Heart right ventricle (tissue), 16 donors: ENCODE results near the gene GHRH. TPM values are rescaled to one million over a fixed set of nuclear protein-coding genes. Genes with fewer than 3 reads are reported as not detected.

ENCODE experiments used
- ATAC-seq, 8 donors: fragments of 200-7000 bp; cut with Tn5 transposase; one replicate each; pipeline ENCODE4 v1.9.1; 2020; ENCODE audit warnings: mild to moderate bottlenecking in 8 of 8, moderate library complexity in 8 of 8, moderate number of reproducible peaks in 1 of 8
- DNase-seq, 2 donors: peaks; one replicate each; pipeline ENCODE4 v3.0.0-alpha.2; 2020
- H3K27ac ChIP-seq, 10 donors: fragments of 200-600 bp; sonication (generic) in 2 of 10; one replicate each; pipeline versions ENCODE4 v1.5.0 to v1.8.0; 2020 to 2022; ENCODE audit warnings: mild to moderate bottlenecking in 3 of 10
- H3K27me3 ChIP-seq, 7 donors: fragments of 200-600 bp; one replicate each; pipeline ENCODE4 v1.8.0; 2021 to 2022; ENCODE audit warnings: mild to moderate bottlenecking in 2 of 7
- H3K36me3 ChIP-seq, 9 donors: fragments of 200-600 bp; sonication (generic) in 1 of 9; one replicate each; pipeline versions ENCODE4 v1.5.0 to v1.8.0; 2020 to 2022; ENCODE audit warnings: mild to moderate bottlenecking in 2 of 9
- H3K4me1 ChIP-seq, 9 donors: fragments of 200-600 bp; sonication (generic) in 1 of 9; one replicate each; pipeline versions ENCODE4 v1.5.0 to v1.8.0; 2020 to 2022; ENCODE audit warnings: mild to moderate bottlenecking in 4 of 9
- H3K4me3 ChIP-seq, 10 donors: fragments of 200-600 bp; sonication (generic) in 2 of 10; one replicate each; pipeline versions ENCODE4 v1.5.0 to v1.8.0; 2020 to 2022; ENCODE audit warnings: mild to moderate bottlenecking in 7 of 10, moderate library complexity in 2 of 10
- H3K9me3 ChIP-seq, 11 donors: fragments of 200-600 bp in 10 of 11; sonication (generic) in 2 of 11; one replicate each; pipeline versions ENCODE4 v1.5.0 to v1.8.0; 2013 to 2022; ENCODE audit warnings: mild to moderate bottlenecking in 2 of 11, control low read depth in 1 of 11, moderate library complexity in 1 of 11
- WGBS, 2 donors: extraction: QIAGEN DNeasy Blood & Tissue Kit; methylation state at CpG; one replicate each; pipeline ENCODE4 v1.1.7; 2013; ENCODE audit warnings: inconsistent platforms in 1 of 2; 5-methylcytosine and 5-hydroxymethylcytosine counted together
- intact Hi-C, 10 donors: fragments of 100-400 bp; cut with DNase I; formaldehyde crosslinking; loops; one replicate each; pipeline versions ENCODE4 v1.11.1 to v1.14.2; 2022
- polyA plus RNA-seq, 2 donors: library from polyadenylated mRNA; stranded (reverse); fragments of 200-250 nt; gene quantifications; one replicate each; pipeline ENCODE4 v1.2.3, GENCODE V29; 2013
- total RNA-seq, 10 donors: library from RNA; stranded (reverse); fragmentation: NEBNext Ultra II Directional in 3 of 10; extraction: Animal tissue kit (Norgen Biotek cat#: 25700) in 3 of 10; gene quantifications; one replicate each; pipeline versions ENCODE4 v1.2.1 to v1.2.4, GENCODE V29; 2021 to 2023
- TF ChIP-seq, protein P1 (sequence below), 9 donors: fragments of 200-600 bp; sonication (generic) in 2 of 9; IDR thresholded peaks; one replicate each; pipeline versions ENCODE4 v1.5.0 to v1.8.0; 2021 to 2022; ENCODE audit warnings: antibody characterized with exemption in 9 of 9, mild to moderate bottlenecking in 5 of 9, moderate library complexity in 1 of 9
- donor health status: Arrhythmogenic right ventricular cardiomyopathy.
- donor health status: ischemic (EF 13 %, LVEDD 7.1; RV severe dilation, severe dysfunction).
- donor health status: healthy with polysubstance abuse.
- donor health status: DM: no; HTN: yes; CAD: no.
- donor health status: DM: no; HTN: no; CAD: no.
- donor health status: ischemic (EF 25% LVEDD 6.9; RV normal size, moderate dysfunction).
- donor health status: ischemic (EF 25% LVEDD 5.7; RV mildly dilated, moderate dysfunction).
- donor health status: healthy.
- donor health status: DM: yes; HTN: yes; CAD: no.
- donor health status: Ischemic cardiomyopathy.
- donor health status: ischemic (EF 35%, LVEDD 5.7; RV mildly dilated, moderate dysfunction).
- donor health status: nonischemic (EF 11% LVEDD 7.7; RV severe dilation, severe dysfunction).
- donor health status: DM: yes; HTN: yes; CAD: no.
- donor health status: PGD.
- donor health status: ischemic (EF 29% LVEDD 5.4; RV normal size, mild dysfunction).
- donor health status: nonischemic (EF 23%, LVEDD 6.1; RV moderate dilation, normal function).

GHRH gene
- total and polyA plus RNA-seq, 12 donors, result 0.85 to 2.5 (median 1.8) TPM; not detected in 9

DNA sequence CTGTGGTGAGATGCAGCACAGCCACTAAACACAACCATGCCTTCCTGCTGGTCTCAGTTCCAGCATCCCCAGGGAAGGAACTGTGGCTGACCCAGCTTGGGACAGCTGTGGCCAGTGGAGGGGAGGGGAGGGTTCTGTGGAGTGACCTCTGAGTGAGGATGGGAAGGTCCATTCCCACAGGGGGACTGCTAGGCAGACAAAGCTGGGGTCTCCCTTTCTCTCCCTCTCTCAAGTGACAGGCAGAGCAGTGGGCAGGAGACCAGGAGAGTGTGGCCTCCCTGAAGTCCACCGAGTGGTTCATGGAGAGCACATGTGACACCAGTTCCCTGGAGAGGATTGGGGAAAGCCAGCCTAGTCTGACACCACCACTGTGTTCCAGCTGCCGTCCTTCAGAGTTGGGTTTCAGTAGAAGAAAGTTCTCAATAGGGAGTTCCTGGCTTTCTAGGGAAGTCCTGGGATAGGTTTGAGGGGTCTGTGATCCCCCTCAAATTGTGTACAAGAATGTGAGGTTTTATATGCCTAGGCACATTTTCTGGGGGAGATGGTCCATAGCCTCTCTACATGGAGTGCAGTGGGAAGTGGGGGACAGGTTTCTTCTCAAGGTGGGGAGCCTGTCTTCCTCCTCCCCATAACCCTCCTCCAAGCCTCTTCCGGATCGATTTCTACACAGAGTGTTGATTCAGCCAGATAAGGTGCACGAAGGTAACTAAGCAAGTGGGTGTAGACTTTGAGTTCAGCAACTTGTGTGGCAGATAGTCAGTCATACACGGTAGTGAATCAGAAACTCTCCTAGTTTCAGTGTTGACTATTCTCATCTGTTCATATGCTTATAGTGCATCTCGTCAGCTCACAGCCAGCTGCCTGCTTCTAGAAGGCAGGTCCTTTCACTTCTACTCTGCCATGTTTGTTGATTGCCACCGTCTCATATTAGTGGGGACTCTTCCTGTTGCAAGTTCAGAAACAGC lies 46.8 kb upstream of the GHRH start:
- DNase-seq (peak; percentile 29 to 30), ATAC-seq (peak; percentile 31 to 78 (median 60))
- intact Hi-C loops, result loop anchor here in 1 of 10 donors (5.0 kb wide), 1 partner anchor 39 kb away; the partner anchor contains the start of gene SRC
- Histone ChIP-seq H3K27me3 (no peaks in the 10 kb centered on the region), H3K4me1 (peaks cover 0 to 41% (median 7%) of the 10 kb centered on the region in 9 donors), H3K4me3 (no peak overlapping the region), H3K9me3 (no peaks in the 10 kb centered on the region), H3K27ac (peak overlapping the region in 2 of 10 donors; percentile 5 to 42), H3K36me3 (peaks cover 0 to 81% (median 4%) of the 10 kb centered on the region in 9 donors)
- TF ChIP-seq, protein P1, sequence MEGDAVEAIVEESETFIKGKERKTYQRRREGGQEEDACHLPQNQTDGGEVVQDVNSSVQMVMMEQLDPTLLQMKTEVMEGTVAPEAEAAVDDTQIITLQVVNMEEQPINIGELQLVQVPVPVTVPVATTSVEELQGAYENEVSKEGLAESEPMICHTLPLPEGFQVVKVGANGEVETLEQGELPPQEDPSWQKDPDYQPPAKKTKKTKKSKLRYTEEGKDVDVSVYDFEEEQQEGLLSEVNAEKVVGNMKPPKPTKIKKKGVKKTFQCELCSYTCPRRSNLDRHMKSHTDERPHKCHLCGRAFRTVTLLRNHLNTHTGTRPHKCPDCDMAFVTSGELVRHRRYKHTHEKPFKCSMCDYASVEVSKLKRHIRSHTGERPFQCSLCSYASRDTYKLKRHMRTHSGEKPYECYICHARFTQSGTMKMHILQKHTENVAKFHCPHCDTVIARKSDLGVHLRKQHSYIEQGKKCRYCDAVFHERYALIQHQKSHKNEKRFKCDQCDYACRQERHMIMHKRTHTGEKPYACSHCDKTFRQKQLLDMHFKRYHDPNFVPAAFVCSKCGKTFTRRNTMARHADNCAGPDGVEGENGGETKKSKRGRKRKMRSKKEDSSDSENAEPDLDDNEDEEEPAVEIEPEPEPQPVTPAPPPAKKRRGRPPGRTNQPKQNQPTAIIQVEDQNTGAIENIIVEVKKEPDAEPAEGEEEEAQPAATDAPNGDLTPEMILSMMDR (IDR thresholded peaks at IDR 0.05), result no peak
- 74 to 77% methylated on average over 8 of the region's 8 CpGs for WGBS, 2 donors

DNA sequence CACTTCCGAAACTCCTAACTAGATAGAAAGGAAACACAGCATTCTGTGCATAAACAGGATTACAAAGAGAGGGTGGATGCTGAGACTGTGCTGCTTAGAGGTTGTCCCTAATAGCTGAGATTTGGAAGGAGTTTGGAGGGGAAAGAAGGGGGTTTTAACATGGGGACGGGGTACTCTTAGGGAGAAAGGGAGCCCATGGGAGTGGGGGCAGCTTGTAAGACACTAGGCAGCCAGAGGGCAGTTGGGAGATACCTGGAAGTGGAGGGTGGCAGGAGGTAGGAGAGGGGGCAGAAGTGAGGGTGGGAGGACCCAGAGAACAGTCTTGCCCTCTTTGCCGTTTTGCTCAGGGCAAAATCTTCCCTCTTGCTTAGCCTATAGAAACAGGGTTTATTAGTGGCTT lies 44.2 kb upstream of the GHRH start:
- WGBS, 2 donors, result 72 to 74% methylated on average over 3 of the region's 3 CpGs
- Histone ChIP-seq H3K36me3 (peaks cover 0 to 91% (median 19%) of the 10 kb centered on the region in 9 donors), H3K4me1 (peaks cover 0 to 36% (median 7%) of the 10 kb centered on the region in 9 donors)

DNA sequence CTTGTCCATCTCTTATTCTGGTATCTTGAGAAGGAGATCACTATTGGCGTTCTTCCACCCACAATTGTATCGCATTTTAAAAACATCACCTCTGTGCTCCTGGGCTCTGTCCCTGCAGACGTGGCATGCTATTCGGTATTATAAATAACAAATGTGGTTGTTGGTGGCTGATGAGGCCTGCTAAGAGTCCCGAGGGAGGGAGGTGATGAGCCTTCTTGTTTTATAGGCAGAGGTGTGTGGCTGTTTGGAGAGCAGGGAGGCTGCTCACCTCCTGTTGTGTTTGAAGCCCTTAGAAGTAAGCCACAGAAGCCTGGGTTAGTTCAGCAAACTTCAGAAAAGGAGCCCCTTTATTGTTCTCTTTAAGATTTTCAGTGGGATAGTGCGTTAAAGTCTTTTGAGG lies 43.5 kb upstream of the GHRH start:
- intact Hi-C loops, result loop anchor here in 1 of 10 donors (5.0 kb wide), 1 partner anchor 42 kb away; the partner anchor contains the start of gene SRC
- TF ChIP-seq, protein P1 (IDR thresholded peaks at IDR 0.05), result no peak
- peaks cover 0 to 88% (median 19%) of the 10 kb centered on the region in 9 donors for H3K36me3 ChIP-seq

More for the DNA sequence above, 44.2 kb upstream of the GHRH start:
- DNase-seq (no peak), ATAC-seq (peak in 1 of 8 donors; percentile 17)
- H3K27me3 ChIP-seq, result no peaks in the 10 kb centered on the region
- H3K4me3 ChIP-seq, result no peak overlapping the region
- intact Hi-C loops, result loop anchor here in 1 of 10 donors (5.0 kb wide), 1 partner anchor 41 kb away; the partner anchor contains the start of gene SRC
- H3K27ac ChIP-seq, result peak overlapping the region in 2 of 10 donors; percentile 21 to 26
- TF ChIP-seq, protein P1 (IDR thresholded peaks at IDR 0.05), result no peak
- H3K9me3 ChIP-seq, result no peaks in the 10 kb centered on the region

DNA sequence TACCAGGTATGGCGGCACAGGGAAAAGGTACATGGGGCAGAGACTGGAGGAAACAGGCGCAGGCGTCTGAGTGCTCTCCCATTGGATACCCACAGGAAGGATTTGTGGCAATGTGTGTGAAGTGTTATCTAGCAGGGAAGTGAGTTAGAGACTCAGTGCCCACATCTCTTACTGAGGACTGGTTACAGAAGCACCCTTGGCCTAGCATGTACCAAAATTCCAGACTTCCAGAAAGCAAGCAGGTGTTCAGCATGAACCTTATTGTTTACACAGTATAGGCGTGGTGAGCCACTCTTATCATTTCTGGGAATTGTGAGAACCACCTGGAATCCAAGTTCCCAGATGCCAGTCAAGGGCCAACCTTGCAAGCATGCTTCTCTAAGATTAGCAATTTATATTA lies 42.0 kb upstream of the GHRH start:
- H3K27me3 ChIP-seq, result no peaks in the 10 kb centered on the region
- H3K4me1 ChIP-seq, result peaks cover 0 to 40% (median 12%) of the 10 kb centered on the region in 9 donors
- WGBS, 2 donors, result 93 to 96% methylated on average over 4 of the region's 4 CpGs
- H3K27ac ChIP-seq, result no peak overlapping the region
- no peak for DNase-seq
- TF ChIP-seq, protein P1 (IDR thresholded peaks at IDR 0.05), result no peak
- no peak for ATAC-seq
- no peaks in the 10 kb centered on the region for H3K9me3 ChIP-seq
- intact Hi-C loops, result no loop called here
- peaks cover 0 to 85% (median 18%) of the 10 kb centered on the region in 9 donors for H3K36me3 ChIP-seq
- H3K4me3 ChIP-seq, result no peak overlapping the region

More for the DNA sequence above, 43.5 kb upstream of the GHRH start:
- DNase-seq (no peak), ATAC-seq (no peak)
- no peaks in the 10 kb centered on the region for H3K27me3 ChIP-seq
- peaks cover 0 to 39% (median 8%) of the 10 kb centered on the region in 9 donors for H3K4me1 ChIP-seq
- H3K4me3 ChIP-seq, result no peak overlapping the region
- H3K9me3 ChIP-seq, result no peaks in the 10 kb centered on the region
- 78 to 80% methylated on average over 6 of the region's 6 CpGs for WGBS, 2 donors
- H3K27ac ChIP-seq, result no peak overlapping the region
